GM19468 (cell line): ENCODE results near the gene SLC13A3.

Experiments
- ATAC-seq: cut with Tn5 transposase; IDR thresholded peaks from one replicate; pipeline ENCODE4 v1.9.1; 2021; ENCODE audit warnings: mild to moderate bottlenecking, moderate library complexity, moderate number of reproducible peaks; ENCODE audit not compliant: unreplicated experiment; ENCODE audit errors: extremely low read depth

Gene SLC13A3

GRCh38 chr20:46548688-46549087, 102.6 kb downstream of the SLC13A3 start:
- no peak for ATAC-seq

GRCh38 chr20:46547995-46548394, 103.3 kb downstream of the SLC13A3 start:
- ATAC-seq: no peak

- ATAC-seq: no peak
Measured at GRCh38 chr20:46546936-46547335, 104.3 kb downstream of the SLC13A3 start.

- no peak for ATAC-seq
Measured at GRCh38 chr20:46546298-46546697, 105.0 kb downstream of the SLC13A3 start.

- no peak for ATAC-seq
Measured at GRCh38 chr20:46545827-46546138, 105.5 kb downstream of the SLC13A3 start.

- no peak for ATAC-seq
Measured at GRCh38 chr20:46545077-46545826, 106.0 kb downstream of the SLC13A3 start.

- ATAC-seq: no peak
Measured at GRCh38 chr20:46544576-46544975, 106.7 kb downstream of the SLC13A3 start.

GRCh38 chr20:46543959-46544358, 107.3 kb downstream of the SLC13A3 start:
- ATAC-seq: no peak

- ATAC-seq: no peak
Measured at GRCh38 chr20:46543033-46543432, 108.2 kb downstream of the SLC13A3 start.

GRCh38 chr20:46541229-46541935, 109.9 kb downstream of the SLC13A3 start:
- no peak for ATAC-seq

GRCh38 chr20:46539113-46539512, 112.1 kb downstream of the SLC13A3 start:
- no peak for ATAC-seq

GRCh38 chr20:46530640-46531039, 120.6 kb downstream of the SLC13A3 start:
- no peak for ATAC-seq

GRCh38 chr20:46523696-46524328, 127.4 kb downstream of the SLC13A3 start:
- no peak for ATAC-seq

- no peak for ATAC-seq
Measured at GRCh38 chr20:46523108-46523507, 128.2 kb downstream of the SLC13A3 start.

- ATAC-seq: no peak
Measured at GRCh38 chr20:46520976-46521579, 130.2 kb downstream of the SLC13A3 start.

- ATAC-seq: no peak
Measured at GRCh38 chr20:46520540-46520939, 130.7 kb downstream of the SLC13A3 start.

GRCh38 chr20:46519471-46520068, 131.7 kb downstream of the SLC13A3 start:
- no peak for ATAC-seq

GRCh38 chr20:46512943-46513844, 138.1 kb downstream of the SLC13A3 start, which contains the start of gene ZNF334:
TSS of gene ZNF334 (minus strand) at chr20:46513559. CDS start at chr20:46512102, 1,457 bp downstream.
- peak; percentile 52 for ATAC-seq

GRCh38 chr20:46509523-46509922, 141.7 kb downstream of the SLC13A3 start:
- no peak for ATAC-seq
